Measurements from ENCODE around the gene GBP5.

- TF ChIP-seq CTCF (conservative IDR thresholded peaks at IDR 0.05 in 1 of 2, IDR thresholded peaks at IDR 0.05 in 1 of 2; ENCODE audit: extremely low read depth in 1 of 2, insufficient read depth in 1 of 2, low read depth in 1 of 2, low read length in 2 of 2) (no peak), EZH2 (IDR thresholded peaks at IDR 0.05; ENCODE audit: borderline replicate concordance, low read length) (no peak)
Observed at GRCh38 chr1:89279011-89279466, 6.4 kb upstream of the GBP5 start.

All from mammary epithelial cell (primary cell).